OCI-M1 (cell line): ENCODE data around the gene PSMD9.
"Not testable (repeated sequence)": the region's sequence is repeated elsewhere in the genome, so short reads cannot be mapped to it uniquely, and the experiment has no call there.

Experiments used
- DNase-seq: peaks from one replicate; lab custom pipeline; 2025; lab: John Stamatoyannopoulos, UW

Gene PSMD9

DNA sequence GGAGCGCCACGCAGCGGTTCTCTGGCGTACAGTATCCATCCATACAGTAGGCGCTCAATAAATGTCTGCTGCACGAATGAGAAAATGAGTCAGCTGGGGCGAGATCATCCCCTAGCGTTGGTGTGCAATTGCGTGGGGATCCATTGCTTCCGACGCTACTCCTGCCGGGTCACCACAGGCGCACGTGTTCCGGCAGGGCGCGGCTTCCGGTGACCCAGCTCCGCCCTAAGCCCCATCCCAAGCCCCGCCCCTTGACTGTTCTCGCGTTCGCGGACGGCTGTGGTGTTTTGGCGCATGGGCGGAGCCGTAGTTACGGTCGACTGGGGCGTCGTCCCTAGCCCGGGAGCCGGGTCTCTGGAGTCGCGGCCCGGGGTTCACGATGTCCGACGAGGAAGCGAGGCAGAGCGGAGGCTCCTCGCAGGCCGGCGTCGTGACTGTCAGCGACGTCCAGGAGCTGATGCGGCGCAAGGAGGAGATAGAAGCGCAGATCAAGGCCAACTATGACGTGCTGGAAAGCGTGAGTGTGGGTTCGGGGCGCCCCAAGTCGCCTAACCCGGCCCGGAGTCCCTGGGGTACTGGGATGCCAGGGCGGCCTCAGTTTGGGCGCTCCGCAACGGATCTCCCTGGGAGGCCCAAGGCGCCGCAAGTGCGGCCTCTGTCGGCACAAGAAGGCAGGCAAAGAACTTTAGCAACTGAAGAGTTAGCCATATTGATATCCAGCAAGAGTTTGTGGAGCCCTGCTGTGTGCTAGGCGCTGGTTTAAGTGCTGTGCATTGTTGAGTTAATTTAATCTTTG lies at the start of gene PSMD9:
TSS of gene PSMD9 (plus strand) at position 313 of the 796 bp plus-strand sequence. CDS start at position 380, 67 bp downstream.
- DNase-seq, result peak; percentile 98

GRCh38 chr12:121839106-121839992 lies 49.2 kb upstream of the PSMD9 start:
- peak; percentile 99 for DNase-seq

DNA sequence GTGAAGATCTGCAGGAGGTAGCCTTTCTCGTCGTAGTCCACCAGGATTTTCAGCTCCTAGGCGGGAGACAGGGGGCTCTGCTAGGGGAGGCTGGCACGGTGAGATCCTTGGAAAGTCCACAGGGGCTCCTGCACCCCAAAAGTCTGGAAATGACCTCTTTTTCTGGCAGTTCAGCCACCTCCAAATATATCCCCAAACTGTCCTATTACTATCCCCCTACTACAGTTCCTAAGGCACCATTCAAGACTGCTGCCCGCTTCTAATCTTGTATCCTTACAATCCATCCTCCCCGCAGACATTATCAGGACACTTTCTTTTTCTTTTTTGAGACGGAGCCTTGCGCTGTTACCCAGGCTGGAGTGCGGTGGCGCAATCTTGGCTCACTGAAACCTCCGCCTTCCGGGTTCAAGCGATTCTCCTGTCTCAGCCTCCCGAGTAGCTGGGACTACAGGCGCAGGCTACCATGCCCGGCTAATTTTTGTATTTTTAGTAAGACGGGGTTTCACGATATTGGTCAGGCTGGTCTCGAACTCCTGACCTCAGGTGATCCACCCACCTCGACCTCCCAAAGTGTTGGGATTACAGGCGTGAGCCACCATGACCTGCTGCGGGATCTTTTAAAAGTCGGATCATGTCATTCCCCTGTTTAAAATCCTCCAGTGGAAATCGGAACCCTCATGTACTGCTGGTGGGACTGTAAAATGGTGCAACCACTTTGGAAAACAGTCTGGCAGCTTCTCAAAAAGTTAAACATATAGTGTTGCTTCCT lies 48.4 kb upstream of the PSMD9 start:
- peak; percentile 46 for DNase-seq

- DNase-seq, result no peak
These were observed 45.2 kb upstream of the PSMD9 start for GRCh38 chr12:121843236-121843982.

- peak; percentile 74 for DNase-seq
These were observed 42.9 kb upstream of the PSMD9 start for GRCh38 chr12:121845701-121846100.

DNA sequence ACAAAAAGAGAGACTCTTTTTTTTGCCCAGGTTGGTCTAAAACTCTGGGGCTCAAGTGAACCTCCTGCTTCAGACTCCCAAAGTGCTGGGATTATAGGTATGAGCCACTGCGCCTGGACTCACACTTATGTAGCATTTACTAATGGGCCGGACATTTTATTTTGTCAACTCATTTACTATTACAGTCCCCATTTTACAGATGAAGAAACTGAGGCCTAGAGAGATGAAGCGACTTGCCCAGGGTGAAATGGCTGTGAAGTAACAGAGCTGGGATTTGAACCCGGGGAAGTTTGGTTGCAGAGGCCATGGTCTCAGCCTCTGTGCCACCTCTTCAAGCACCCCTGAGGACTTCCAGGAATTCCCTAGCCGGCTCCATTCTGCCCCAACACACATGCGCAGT lies 39.4 kb upstream of the PSMD9 start:
- DNase-seq, result no peak

DNA sequence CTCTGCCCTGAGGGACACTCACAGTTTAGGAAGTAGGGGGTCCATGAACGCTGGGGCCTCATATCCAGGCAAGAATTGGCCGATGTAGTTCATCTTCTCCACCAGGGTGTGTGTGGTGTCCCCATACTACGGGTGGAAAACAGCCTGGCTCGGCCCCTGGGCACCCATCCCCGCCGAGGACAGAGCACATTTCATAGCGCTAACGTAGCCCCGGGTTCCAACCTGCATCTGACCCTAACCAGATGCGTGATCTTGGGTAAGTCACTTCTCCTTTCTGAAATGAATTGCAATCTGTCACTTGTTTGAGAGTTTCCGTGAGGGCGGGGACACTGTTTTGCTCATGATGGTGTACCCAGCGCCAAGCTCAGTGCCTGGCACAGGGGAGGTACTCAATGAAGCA lies 38.9 kb upstream of the PSMD9 start:
- DNase-seq, result peak; percentile 48

DNA sequence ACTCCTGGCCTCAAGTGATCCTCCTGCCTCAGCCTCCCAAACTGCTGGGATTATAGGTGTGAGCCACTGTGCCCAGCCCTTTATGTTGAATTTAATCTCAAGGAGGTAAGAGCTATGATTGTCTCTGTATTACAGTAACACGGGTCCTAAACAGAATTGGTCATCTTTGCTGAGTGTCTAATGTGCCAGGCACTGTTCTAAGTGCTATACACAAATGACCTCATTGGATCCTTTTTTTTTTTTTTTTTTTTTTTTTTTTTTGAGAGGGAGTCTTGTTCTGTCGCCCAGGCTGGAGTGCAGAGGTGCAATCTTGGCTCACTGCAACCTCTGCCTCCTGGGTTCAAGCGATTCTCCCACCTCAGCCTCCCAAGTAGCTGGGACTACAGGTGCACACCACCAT lies 36.2 kb upstream of the PSMD9 start:
- DNase-seq, result not testable (repeated sequence)

DNA sequence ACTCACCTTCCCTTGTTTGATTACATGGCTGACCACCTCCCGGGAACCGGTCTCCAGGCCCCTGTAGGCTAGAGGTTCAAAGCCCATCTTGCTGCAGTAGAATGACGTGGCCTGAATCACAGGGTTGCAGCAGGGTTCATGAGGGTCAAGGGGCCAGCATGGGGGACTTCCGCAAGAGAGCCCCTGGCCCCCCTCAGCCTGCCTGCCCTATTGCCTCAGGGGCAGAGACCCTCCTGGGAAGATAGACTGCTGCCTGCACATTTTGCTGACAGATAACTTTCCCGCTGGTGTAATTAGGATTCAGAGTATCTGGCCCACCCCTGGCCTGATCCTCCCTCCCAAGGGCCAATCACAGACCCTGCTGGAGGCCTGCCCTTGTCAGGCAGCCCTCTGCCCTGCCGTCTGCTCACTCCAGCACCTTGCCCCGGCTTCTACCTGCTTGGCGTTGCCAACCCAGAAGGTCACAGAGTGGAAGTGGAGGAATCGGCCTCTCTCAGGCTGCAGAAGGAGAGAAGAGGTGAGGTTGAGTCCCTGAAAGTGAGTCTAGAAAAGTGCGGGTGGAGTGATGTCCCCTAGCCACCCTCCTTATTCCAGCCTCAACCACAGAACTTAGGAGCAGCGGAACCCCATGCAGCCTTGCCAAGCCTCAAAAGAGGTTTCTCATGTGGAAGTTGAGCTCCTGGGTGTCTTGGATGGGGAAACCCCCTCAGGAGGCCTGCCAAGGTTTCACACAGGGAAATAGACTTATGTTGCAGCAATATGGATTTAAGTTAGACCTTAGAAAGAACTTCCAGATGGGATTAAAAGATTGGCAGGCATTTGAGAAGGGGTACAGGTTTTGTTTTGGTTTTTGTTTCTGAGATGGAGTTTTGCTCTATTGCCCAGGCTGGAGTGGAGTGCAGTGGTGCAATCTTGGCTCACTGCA lies 31.0 kb upstream of the PSMD9 start:
- DNase-seq, result no peak

DNA sequence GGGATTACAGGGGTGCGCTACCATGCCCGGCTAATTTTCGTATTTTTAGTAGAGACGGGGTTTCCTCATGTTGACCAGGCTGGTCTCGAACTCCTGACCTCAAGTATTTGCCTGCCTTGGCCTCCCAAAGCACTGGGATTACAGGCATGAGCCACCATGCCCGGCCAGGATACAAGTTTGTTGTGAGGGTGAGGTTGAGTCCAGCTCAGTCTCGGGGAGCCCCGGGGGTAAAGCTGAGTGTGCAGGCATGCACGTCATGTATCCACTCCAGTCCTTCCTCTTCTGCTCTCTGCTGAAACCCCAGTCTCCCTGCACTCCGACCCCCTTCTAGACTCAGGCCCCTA lies 30.3 kb upstream of the PSMD9 start:
- no peak for DNase-seq

DNA sequence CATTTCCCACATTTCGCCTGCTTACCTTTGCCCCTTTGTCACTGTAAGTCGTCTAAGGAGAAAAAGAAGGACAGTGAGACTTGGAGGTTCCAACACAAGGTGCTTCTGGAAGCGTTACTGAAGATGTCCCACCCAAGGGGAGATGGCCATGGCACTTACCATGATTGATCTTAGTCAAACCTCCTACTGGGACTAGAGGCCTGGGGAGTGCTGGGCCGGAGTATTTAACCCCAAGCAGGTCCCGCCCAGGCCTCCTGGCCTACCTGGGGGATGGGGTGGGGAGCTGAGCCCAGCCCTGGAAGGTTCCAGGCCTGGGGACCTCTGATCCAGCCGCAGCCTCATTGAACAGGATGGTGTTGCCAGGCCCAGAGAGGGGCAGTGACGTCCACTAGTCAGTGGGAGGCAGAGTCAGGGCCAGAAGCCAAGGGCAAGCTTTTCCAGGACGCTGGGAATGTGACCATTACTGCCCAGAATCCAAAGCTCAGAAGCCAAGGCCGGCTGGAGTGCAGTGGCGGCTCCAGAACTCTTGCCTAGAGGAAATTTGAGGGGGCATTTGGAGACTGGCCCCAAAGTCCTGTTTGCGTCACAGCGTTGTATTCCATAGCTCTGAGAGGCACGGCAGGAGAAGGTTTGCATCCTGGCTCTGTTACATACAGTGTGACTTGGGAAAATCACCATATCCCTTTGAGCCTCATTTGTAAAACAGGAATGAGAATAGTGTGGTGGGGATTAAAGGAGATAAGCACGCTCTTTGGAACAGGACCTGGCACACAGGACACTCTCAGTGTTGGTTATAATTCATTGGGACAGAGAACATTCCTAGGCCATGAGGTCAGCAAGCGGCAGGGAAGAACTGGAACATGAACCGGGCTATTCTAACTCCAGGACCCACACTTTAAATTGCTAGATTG lies 29.7 kb upstream of the PSMD9 start, which contains the start of gene HPD:
TSS of gene HPD (minus strand) at position 198 of the 911 bp plus-strand sequence. CDS start at position 162, 36 bp downstream.
- no peak for DNase-seq

GRCh38 chr12:121860257-121860656 lies 28.3 kb upstream of the PSMD9 start:
- no peak for DNase-seq

DNA sequence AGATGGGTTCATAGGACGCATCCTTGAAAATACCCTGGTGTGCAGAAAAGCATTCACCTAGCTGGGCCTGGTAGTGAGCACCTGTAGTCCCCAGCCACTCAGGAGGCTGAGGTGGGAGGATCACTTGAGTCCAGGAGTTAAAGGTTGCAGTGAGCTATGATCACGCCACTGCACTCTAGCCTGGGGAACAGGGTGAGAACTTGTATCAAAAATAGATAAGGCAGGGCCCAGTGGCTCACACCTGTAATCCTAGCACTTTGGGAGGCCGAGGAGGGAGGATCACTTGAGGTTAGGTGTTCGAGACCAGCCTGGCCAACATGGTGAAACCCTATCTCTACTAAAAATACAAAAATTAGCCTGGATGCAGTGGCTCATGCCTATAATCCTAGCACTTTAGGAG lies 27.9 kb upstream of the PSMD9 start:
- DNase-seq, result not testable (repeated sequence)

DNA sequence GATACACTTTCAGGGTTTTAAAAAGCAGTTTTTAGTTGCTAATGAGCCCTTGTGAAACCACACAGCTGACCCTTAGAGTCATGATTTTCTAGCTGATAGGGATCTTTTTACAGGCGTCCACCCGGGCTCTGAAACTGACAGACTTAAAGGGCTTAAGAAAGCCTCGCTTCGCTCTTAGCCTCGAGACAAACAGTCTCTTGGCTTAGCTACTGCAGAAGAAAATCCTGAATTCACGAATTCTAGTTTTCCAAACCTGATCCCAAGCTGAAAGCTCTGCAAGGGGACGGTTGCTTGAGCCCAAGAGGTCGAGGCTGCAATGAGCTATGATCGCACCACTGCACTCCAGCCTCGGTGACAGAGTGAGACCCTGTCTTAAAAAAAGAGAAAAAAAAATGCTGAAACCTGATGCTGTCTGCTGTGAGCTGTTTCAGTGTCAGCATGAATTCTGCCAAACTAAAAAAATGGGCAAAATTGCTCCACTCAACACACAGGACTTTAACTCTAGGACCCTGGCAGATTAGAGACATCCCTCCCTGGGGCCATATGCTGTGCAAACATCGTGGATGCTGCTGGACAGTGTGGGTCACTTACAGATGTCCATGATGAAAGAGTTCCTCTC lies 26.8 kb upstream of the PSMD9 start:
- DNase-seq, result peak; percentile 26

- no peak for DNase-seq
These were observed 22.3 kb upstream of the PSMD9 start for GRCh38 chr12:121866331-121866730.

- DNase-seq, result not testable (repeated sequence)
These were observed 19.4 kb upstream of the PSMD9 start for GRCh38 chr12:121869229-121869628.

- DNase-seq, result peak; percentile 45
These were observed 17.1 kb upstream of the PSMD9 start for GRCh38 chr12:121871467-121871866.

DNA sequence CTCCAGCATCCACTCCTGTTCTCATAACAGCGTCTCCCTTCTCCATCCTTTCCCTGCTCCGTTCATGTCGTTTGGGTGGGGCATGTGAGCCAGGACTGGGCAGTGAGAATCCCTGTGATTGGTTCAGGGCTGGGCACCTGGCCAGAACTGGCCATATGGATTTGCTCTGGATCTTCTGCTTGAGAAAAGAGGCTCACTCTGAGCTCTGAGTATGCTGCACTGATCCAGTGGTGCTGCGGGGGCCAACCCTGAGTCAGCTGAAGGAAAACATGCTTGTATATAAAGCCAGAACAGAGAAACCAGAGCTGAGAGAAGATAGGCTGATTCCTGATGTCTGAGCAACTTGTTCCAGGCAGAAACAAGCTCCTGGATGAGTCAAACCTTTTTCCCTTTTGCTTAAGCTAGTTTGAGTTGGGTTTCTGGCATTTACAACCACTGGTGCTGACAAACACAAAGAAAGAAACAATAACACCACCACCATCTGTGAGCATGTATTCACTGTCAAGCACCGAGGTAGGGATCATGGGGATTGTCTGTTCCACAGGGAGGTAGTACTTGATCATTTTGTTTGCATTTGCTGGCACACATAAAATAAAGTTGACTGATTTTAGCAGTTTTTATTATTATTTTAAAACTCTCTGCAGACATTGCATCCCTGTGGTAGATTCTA lies 15.9 kb upstream of the PSMD9 start:
- no peak for DNase-seq
